ENCODE results near the gene PKLR.
"Not testable (repeated sequence)": the region's sequence is repeated elsewhere in the genome, so short reads cannot be mapped to it uniquely, and the experiment has no call there.

The PKLR gene

DNA sequence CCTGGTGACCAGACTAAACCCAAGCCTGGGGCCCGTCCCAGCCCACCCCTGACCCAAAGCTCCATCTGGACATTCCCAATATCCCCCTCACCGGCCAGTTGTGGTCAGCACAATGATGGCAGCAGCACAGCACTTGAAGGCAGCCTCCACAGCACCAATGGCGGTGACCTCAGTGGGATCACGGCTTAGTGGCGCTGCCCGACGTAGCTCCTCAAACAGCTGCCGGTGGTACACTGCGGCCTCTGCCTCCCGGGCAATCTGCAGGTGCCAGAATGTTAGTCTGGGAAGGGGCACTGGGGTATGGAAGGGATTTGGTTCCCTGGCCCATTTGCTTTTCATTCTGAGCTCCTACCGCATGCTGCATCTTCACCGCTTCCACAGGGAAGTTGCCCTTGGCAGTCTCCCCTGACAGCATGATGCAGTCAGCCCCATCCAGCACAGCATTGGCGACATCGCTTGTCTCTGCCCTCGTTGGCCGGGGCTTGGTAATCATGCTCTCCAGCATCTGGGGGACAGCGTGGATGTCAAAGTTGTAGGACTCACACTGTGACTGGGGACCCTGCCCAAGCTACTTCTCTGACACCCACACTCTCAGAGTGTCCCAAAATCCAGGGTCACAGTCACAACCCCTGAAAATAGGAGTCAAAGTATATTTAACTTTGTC lies 8.0 kb downstream of the PKLR start:
- TF ChIP-seq SPI1 (IDR thresholded peaks at IDR 0.05; ENCODE audit: borderline replicate concordance, low read depth) (no peak), POLR2AphosphoS5 (IDR thresholded peaks at IDR 0.05; ENCODE audit: low read depth) (no peak), GABPA (IDR thresholded peaks at IDR 0.05; ENCODE audit: low read depth) (no peak)
- TF ChIP-seq, protein P1, sequence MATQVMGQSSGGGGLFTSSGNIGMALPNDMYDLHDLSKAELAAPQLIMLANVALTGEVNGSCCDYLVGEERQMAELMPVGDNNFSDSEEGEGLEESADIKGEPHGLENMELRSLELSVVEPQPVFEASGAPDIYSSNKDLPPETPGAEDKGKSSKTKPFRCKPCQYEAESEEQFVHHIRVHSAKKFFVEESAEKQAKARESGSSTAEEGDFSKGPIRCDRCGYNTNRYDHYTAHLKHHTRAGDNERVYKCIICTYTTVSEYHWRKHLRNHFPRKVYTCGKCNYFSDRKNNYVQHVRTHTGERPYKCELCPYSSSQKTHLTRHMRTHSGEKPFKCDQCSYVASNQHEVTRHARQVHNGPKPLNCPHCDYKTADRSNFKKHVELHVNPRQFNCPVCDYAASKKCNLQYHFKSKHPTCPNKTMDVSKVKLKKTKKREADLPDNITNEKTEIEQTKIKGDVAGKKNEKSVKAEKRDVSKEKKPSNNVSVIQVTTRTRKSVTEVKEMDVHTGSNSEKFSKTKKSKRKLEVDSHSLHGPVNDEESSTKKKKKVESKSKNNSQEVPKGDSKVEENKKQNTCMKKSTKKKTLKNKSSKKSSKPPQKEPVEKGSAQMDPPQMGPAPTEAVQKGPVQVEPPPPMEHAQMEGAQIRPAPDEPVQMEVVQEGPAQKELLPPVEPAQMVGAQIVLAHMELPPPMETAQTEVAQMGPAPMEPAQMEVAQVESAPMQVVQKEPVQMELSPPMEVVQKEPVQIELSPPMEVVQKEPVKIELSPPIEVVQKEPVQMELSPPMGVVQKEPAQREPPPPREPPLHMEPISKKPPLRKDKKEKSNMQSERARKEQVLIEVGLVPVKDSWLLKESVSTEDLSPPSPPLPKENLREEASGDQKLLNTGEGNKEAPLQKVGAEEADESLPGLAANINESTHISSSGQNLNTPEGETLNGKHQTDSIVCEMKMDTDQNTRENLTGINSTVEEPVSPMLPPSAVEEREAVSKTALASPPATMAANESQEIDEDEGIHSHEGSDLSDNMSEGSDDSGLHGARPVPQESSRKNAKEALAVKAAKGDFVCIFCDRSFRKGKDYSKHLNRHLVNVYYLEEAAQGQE (IDR thresholded peaks at IDR 0.05; ENCODE audit: insufficient replicate concordance, low read depth) = no peak
- TF ChIP-seq, protein P2, sequence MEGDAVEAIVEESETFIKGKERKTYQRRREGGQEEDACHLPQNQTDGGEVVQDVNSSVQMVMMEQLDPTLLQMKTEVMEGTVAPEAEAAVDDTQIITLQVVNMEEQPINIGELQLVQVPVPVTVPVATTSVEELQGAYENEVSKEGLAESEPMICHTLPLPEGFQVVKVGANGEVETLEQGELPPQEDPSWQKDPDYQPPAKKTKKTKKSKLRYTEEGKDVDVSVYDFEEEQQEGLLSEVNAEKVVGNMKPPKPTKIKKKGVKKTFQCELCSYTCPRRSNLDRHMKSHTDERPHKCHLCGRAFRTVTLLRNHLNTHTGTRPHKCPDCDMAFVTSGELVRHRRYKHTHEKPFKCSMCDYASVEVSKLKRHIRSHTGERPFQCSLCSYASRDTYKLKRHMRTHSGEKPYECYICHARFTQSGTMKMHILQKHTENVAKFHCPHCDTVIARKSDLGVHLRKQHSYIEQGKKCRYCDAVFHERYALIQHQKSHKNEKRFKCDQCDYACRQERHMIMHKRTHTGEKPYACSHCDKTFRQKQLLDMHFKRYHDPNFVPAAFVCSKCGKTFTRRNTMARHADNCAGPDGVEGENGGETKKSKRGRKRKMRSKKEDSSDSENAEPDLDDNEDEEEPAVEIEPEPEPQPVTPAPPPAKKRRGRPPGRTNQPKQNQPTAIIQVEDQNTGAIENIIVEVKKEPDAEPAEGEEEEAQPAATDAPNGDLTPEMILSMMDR (IDR thresholded peaks at IDR 0.05; ENCODE audit: insufficient read depth, low read length) = no peak
- DNase-seq (ENCODE audit: low read depth in 1 of 2, low spot score in 1 of 2) = no peak
- peaks cover 12% of the 10 kb centered on the region for H3K27me3 ChIP-seq (ENCODE audit: insufficient read depth, poor library complexity, severe bottlenecking)
- no peak overlapping the region for H3K4me3 ChIP-seq (replicated peaks; ENCODE audit: insufficient read depth, low read length)
- no peak overlapping the region for H3K27ac ChIP-seq (replicated peaks)

DNA sequence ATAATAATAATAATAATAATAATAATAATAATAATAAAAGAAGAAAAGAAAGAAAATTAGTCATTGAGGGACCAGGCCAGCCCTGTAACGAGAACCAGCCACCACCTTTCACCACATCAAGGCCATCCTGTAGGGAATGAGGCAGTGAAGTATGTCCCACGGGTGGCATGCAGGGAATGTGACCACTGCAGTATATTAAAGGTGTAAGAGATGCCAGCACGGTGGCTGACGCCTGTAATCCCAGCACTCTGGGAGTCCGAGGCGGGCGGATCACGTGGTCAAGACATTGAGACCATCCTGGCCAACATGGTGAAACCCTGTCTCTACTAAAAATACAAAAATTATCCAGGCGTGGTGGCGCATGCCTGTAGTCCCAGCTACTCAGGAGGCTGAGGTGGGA lies 10.2 kb downstream of the PKLR start:
- not testable (repeated sequence) for H3K27ac ChIP-seq (replicated peaks); DNase-seq (ENCODE audit: low read depth in 1 of 2, low spot score in 1 of 2); H3K4me3 ChIP-seq (replicated peaks; ENCODE audit: insufficient read depth, low read length)
- H3K27me3 ChIP-seq (ENCODE audit: insufficient read depth, poor library complexity, severe bottlenecking) = peaks cover 12% of the 10 kb centered on the region

DNA sequence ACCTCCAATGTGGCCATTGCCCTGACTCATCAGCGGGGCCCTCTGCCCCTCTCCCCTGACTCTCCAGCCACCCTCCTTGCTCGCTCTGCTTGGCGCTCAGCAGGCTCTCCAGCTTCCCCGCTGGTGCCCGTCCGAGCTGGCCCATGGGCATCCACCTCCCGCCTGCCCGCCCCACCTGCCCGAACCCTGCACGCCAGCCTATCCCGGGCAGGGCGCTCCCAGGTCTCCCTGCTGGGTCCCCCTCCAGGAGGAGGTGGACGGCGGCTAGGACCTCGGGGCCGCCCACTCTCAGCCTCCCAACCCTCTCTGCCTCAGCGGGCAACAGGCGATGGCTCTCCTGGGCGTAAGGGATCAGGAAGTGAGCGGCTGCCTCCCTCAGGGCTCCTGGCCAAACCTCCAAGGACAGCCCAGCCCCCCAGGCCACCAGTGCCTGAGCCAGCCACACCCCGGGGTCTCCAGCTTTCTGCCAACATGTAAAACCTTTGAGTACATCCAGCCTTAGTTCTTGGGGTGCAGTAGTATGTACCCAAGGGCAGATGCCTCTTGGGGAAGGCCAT lies 13.2 kb downstream of the PKLR start:
- no peak for DNase-seq (ENCODE audit: low read depth in 1 of 2, low spot score in 1 of 2)
- no peak overlapping the region for H3K4me3 ChIP-seq (replicated peaks; ENCODE audit: insufficient read depth, low read length)
- peaks cover 4% of the 10 kb centered on the region for H3K27me3 ChIP-seq (ENCODE audit: insufficient read depth, poor library complexity, severe bottlenecking)
- no peak overlapping the region for H3K27ac ChIP-seq (replicated peaks)
- no peak for TF ChIP-seq POLR2AphosphoS5 (IDR thresholded peaks at IDR 0.05; ENCODE audit: low read depth)
- TF ChIP-seq, protein P2 (IDR thresholded peaks at IDR 0.05; ENCODE audit: insufficient read depth, low read length) = no peak
- TF ChIP-seq, protein P1 (IDR thresholded peaks at IDR 0.05; ENCODE audit: insufficient replicate concordance, low read depth) = no peak

DNA sequence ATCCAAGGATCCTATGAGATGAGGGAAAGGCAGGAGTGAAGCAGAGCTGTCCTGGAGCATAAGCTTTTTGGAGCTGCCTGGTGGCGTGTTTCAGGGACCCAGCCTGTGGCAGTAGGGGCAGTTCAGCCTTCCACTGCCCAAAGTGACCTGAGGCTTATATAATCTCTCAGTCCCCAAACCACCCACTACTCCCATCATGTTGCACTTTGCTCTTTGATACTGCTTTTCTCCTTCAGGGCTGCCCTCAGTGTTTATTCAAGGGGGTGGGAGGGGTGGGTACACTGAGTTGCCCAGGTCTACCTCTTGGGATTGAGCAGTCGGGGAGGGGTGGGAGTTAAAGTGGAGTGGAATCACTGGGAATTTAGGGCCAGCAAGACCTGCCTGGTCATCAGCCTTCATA lies 14.7 kb downstream of the PKLR start:
- no peaks in the 10 kb centered on the region for H3K27me3 ChIP-seq (ENCODE audit: insufficient read depth, poor library complexity, severe bottlenecking)
- TF ChIP-seq SPI1 (IDR thresholded peaks at IDR 0.05; ENCODE audit: borderline replicate concordance, low read depth) (no peak), POLR2AphosphoS5 (IDR thresholded peaks at IDR 0.05; ENCODE audit: low read depth) (no peak), GABPA (IDR thresholded peaks at IDR 0.05; ENCODE audit: low read depth) (no peak)
- TF ChIP-seq, protein P1 (IDR thresholded peaks at IDR 0.05; ENCODE audit: insufficient replicate concordance, low read depth) = no peak
- TF ChIP-seq, protein P2 (IDR thresholded peaks at IDR 0.05; ENCODE audit: insufficient read depth, low read length) = no peak
- H3K4me3 ChIP-seq (replicated peaks; ENCODE audit: insufficient read depth, low read length) = no peak overlapping the region
- H3K27ac ChIP-seq (replicated peaks) = no peak overlapping the region
- no peak for DNase-seq (ENCODE audit: low read depth in 1 of 2, low spot score in 1 of 2)
